ENCODE data around the gene IL13RA2. TPM values are rescaled to one million over a fixed set of nuclear protein-coding genes. Genes with fewer than 3 reads are reported as not detected.

IL13RA2 gene
- total RNA-seq, 1 donor from 2014 or later = 0.74 TPM

DNA sequence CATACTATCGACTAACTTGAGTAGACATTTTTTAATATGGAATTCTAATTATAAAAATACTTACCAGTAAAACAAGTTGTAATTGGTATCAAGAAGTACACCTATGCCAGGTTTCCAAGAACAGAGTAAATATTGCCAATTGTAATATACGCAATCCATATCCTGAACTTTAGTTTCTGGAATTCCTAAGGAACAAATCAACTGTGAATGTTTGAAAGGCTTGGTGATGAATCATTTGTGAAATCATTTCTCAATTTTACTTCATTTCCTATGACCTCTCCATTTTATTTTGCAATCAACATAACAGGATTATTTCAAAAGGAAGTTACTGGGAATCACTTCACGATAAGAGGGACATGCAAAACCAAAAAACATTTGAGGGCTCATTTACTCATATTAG, 3.7 kb downstream of the IL13RA2 start:
- no peak for DNase-seq (ENCODE audit: extremely low spot score in 2 of 2)
- Histone ChIP-seq H3K4me1 (no peaks in the 10 kb centered on the region), H3K9me3 (no peaks in the 10 kb centered on the region), H3K4me3 (no peak overlapping the region), H3K27me3 (no peaks in the 10 kb centered on the region), H3K36me3 (no peaks in the 10 kb centered on the region), H3K27ac (no peak overlapping the region)
- TF ChIP-seq POLR2AphosphoS5 (IDR thresholded peaks at IDR 0.05; ENCODE audit: insufficient read depth in 1 of 2, low read depth in 1 of 2) (no peak), POLR2A (IDR thresholded peaks at IDR 0.05) (no peak)
- TF ChIP-seq, protein P1, sequence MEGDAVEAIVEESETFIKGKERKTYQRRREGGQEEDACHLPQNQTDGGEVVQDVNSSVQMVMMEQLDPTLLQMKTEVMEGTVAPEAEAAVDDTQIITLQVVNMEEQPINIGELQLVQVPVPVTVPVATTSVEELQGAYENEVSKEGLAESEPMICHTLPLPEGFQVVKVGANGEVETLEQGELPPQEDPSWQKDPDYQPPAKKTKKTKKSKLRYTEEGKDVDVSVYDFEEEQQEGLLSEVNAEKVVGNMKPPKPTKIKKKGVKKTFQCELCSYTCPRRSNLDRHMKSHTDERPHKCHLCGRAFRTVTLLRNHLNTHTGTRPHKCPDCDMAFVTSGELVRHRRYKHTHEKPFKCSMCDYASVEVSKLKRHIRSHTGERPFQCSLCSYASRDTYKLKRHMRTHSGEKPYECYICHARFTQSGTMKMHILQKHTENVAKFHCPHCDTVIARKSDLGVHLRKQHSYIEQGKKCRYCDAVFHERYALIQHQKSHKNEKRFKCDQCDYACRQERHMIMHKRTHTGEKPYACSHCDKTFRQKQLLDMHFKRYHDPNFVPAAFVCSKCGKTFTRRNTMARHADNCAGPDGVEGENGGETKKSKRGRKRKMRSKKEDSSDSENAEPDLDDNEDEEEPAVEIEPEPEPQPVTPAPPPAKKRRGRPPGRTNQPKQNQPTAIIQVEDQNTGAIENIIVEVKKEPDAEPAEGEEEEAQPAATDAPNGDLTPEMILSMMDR (IDR thresholded peaks at IDR 0.05) = no peak
- intact Hi-C loops (cut with DNase I) = no loop called here

DNA sequence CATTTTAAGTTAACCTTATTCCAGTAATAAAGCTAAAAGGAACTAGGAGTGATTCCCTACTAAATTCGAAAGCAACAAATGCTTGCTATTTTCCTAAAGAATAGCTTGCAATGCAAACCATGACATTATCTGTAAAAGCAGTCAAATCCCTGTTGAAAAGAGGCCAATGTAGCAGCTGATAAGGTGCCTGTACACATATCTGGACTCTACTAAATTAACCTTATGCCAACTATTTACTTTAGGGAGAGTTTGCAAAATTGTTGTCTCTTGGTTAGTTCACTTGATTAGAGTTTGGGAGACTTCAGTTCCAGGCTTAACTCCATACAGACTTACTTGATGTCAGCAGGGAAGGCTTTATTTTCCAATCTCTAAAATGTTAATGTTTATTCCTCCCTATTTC, 6.0 kb downstream of the IL13RA2 start:
- TF ChIP-seq POLR2A (IDR thresholded peaks at IDR 0.05) (no peak), POLR2AphosphoS5 (IDR thresholded peaks at IDR 0.05; ENCODE audit: insufficient read depth in 1 of 2, low read depth in 1 of 2) (no peak)
- TF ChIP-seq, protein P1 (IDR thresholded peaks at IDR 0.05) = no peak
- no peaks in the 10 kb centered on the region for H3K27me3 ChIP-seq
- intact Hi-C loops (cut with DNase I) = no loop called here
- no peak overlapping the region for H3K27ac ChIP-seq
- no peaks in the 10 kb centered on the region for H3K9me3 ChIP-seq
- no peaks in the 10 kb centered on the region for H3K36me3 ChIP-seq
- H3K4me1 ChIP-seq = no peaks in the 10 kb centered on the region
- no peak for DNase-seq (ENCODE audit: extremely low spot score in 2 of 2)
- H3K4me3 ChIP-seq = no peak overlapping the region

GRCh38 chrX:114999906-115000305, 17.5 kb downstream of the IL13RA2 start:
- no peaks in the 10 kb centered on the region for H3K27me3 ChIP-seq
- no peak overlapping the region for H3K27ac ChIP-seq
- no peak for DNase-seq (ENCODE audit: extremely low spot score in 2 of 2)
- no peaks in the 10 kb centered on the region for H3K36me3 ChIP-seq
- intact Hi-C loops (cut with DNase I) = no loop called here
- no peaks in the 10 kb centered on the region for H3K4me1 ChIP-seq
- H3K4me3 ChIP-seq = no peak overlapping the region
- TF ChIP-seq, protein P1 (IDR thresholded peaks at IDR 0.05) = no peak
- TF ChIP-seq POLR2AphosphoS5 (IDR thresholded peaks at IDR 0.05; ENCODE audit: insufficient read depth in 1 of 2, low read depth in 1 of 2) = no peak
- TF ChIP-seq POLR2A (IDR thresholded peaks at IDR 0.05) = no peak
- H3K9me3 ChIP-seq = no peaks in the 10 kb centered on the region

- Histone ChIP-seq H3K9me3 (no peaks in the 10 kb centered on the region), H3K36me3 (no peaks in the 10 kb centered on the region), H3K27ac (no peak overlapping the region), H3K4me1 (no peaks in the 10 kb centered on the region), H3K4me3 (no peak overlapping the region), H3K27me3 (no peaks in the 10 kb centered on the region)
- intact Hi-C loops (cut with DNase I) = no loop called here
- no peak for DNase-seq (ENCODE audit: extremely low spot score in 2 of 2)
- TF ChIP-seq POLR2A (IDR thresholded peaks at IDR 0.05) (no peak), POLR2AphosphoS5 (IDR thresholded peaks at IDR 0.05; ENCODE audit: insufficient read depth in 1 of 2, low read depth in 1 of 2) (no peak)
- TF ChIP-seq, protein P1 (IDR thresholded peaks at IDR 0.05) = no peak
These were observed 19.6 kb downstream of the IL13RA2 start for GRCh38 chrX:114997779-114998178.

GRCh38 chrX:114985967-114986592, 31.3 kb downstream of the IL13RA2 start:
- H3K27me3 ChIP-seq = no peaks in the 10 kb centered on the region
- no peak for DNase-seq (ENCODE audit: extremely low spot score in 2 of 2)
- intact Hi-C loops (cut with DNase I) = no loop called here
- H3K4me1 ChIP-seq = no peaks in the 10 kb centered on the region
- no peaks in the 10 kb centered on the region for H3K36me3 ChIP-seq
- TF ChIP-seq POLR2A (IDR thresholded peaks at IDR 0.05) = no peak
- TF ChIP-seq, protein P1 (IDR thresholded peaks at IDR 0.05) = no peak
- no peak for TF ChIP-seq POLR2AphosphoS5 (IDR thresholded peaks at IDR 0.05; ENCODE audit: insufficient read depth in 1 of 2, low read depth in 1 of 2)
- no peak overlapping the region for H3K27ac ChIP-seq
- H3K4me3 ChIP-seq = no peak overlapping the region
- H3K9me3 ChIP-seq = no peaks in the 10 kb centered on the region

Data from vagina (tissue), 2 donors.